ENCODE data around the gene TREML1. TPM values are rescaled to one million over a fixed set of nuclear protein-coding genes. Genes with fewer than 3 reads are reported as not detected.

TREML1 gene
- total RNA-seq, 1 experiment from 2014 or later = not detected

GRCh38 chr6:41157323-41157722, 3.2 kb upstream of the TREML1 start:
- ChIA-PET POLR2A (ENCODE audit: low non-redundant PET) (no interaction called here), CTCF (no interaction called here)
- H3K27me3 ChIP-seq (replicated peaks; ENCODE audit: insufficient read depth, low read depth, low read length, poor library complexity) = no peaks in the 10 kb centered on the region
- H3K4me1 ChIP-seq (ENCODE audit: insufficient read depth, low read length, poor library complexity, severe bottlenecking) = no peaks in the 10 kb centered on the region
- no peak for TF ChIP-seq CTCF (conservative IDR thresholded peaks at IDR 0.05; ENCODE audit: low read depth, low read length)
- no peak for TF ChIP-seq EZH2 (IDR thresholded peaks at IDR 0.05; ENCODE audit: borderline replicate concordance, low read depth, low read length, poor library complexity, severe bottlenecking)
- intact Hi-C loops (cut with micrococcal nuclease; ENCODE audit: unreplicated experiment) = no loop called here
- no TSS peak for BruUV-seq (replicated peaks)
- no peak overlapping the region for H3K27ac ChIP-seq (ENCODE audit: low read depth, low read length, poor library complexity, severe bottlenecking)
- H3K36me3 ChIP-seq (ENCODE audit: insufficient read depth, low read length, poor library complexity, severe bottlenecking) = no peaks in the 10 kb centered on the region
- no peak overlapping the region for H3K4me3 ChIP-seq (ENCODE audit: low read depth, low read length, poor library complexity, severe bottlenecking)
- H3K9me3 ChIP-seq (ENCODE audit: low read depth, low read length, poor library complexity, severe bottlenecking) = no peaks in the 10 kb centered on the region
- DNase-seq (ENCODE audit: low spot score) = no peak

DNA sequence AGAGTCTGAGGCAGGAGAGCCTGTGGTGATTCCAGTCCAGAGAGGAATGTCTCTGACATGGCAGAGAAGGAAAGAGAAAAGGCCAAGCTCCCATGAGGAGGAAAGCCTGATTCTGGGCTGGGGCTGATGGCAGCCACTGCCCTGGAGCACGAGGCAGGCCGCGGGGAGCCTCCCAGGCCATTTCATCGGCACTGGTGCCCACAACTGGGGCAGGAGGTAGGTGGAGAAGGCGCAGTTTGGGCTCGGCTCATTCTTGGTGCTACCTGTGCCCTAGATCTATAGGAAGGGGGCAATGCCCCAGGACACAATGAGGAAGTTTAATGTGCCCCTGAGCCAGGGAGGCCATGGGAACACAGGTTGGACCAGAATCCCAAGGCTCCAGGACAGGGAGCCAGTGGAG, 2.6 kb upstream of the TREML1 start:
- CTCF ChIA-PET = no interaction called here

DNA sequence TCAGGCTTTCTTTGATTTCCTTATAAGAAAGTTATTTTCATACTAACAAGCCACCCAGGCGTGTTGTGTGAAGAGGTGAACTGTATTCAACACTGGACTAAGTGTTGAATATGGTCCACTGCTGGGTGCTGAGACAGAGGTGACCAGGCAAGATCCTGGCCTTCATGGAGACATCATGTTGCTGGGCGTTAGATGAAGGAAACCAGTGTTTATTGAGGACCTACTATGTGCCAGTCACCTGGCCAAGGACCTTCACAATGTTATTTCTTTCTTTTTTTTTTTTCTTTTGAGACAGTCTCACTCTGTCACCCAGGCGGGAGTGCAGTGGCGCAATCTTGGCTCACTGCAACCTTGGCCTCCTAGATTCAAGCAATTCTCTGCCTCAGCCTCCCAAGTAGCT, 1.9 kb upstream of the TREML1 start:
- no TSS peak for BruUV-seq (replicated peaks)
- no peak for TF ChIP-seq EZH2 (IDR thresholded peaks at IDR 0.05; ENCODE audit: borderline replicate concordance, low read depth, low read length, poor library complexity, severe bottlenecking)
- TF ChIP-seq CTCF (conservative IDR thresholded peaks at IDR 0.05; ENCODE audit: low read depth, low read length) = no peak
- H3K4me1 ChIP-seq (ENCODE audit: insufficient read depth, low read length, poor library complexity, severe bottlenecking) = no peaks in the 10 kb centered on the region
- no peaks in the 10 kb centered on the region for H3K36me3 ChIP-seq (ENCODE audit: insufficient read depth, low read length, poor library complexity, severe bottlenecking)
- H3K27ac ChIP-seq (ENCODE audit: low read depth, low read length, poor library complexity, severe bottlenecking) = no peak overlapping the region
- no peaks in the 10 kb centered on the region for H3K9me3 ChIP-seq (ENCODE audit: low read depth, low read length, poor library complexity, severe bottlenecking)
- no peaks in the 10 kb centered on the region for H3K27me3 ChIP-seq (replicated peaks; ENCODE audit: insufficient read depth, low read depth, low read length, poor library complexity)
- CTCF ChIA-PET = no interaction called here
- POLR2A ChIA-PET (ENCODE audit: low non-redundant PET) = no interaction called here
- no peak overlapping the region for H3K4me3 ChIP-seq (ENCODE audit: low read depth, low read length, poor library complexity, severe bottlenecking)
- intact Hi-C loops (cut with micrococcal nuclease; ENCODE audit: unreplicated experiment) = no loop called here
- no peak for DNase-seq (ENCODE audit: low spot score)

More for the DNA sequence above, 2.6 kb upstream of the TREML1 start:
- BruUV-seq (replicated peaks) = no TSS peak
- intact Hi-C loops (cut with micrococcal nuclease; ENCODE audit: unreplicated experiment) = no loop called here
- Histone ChIP-seq H3K27me3 (replicated peaks; ENCODE audit: insufficient read depth, low read depth, low read length, poor library complexity) (no peaks in the 10 kb centered on the region), H3K4me1 (ENCODE audit: insufficient read depth, low read length, poor library complexity, severe bottlenecking) (no peaks in the 10 kb centered on the region), H3K4me3 (ENCODE audit: low read depth, low read length, poor library complexity, severe bottlenecking) (no peak overlapping the region), H3K27ac (ENCODE audit: low read depth, low read length, poor library complexity, severe bottlenecking) (no peak overlapping the region), H3K9me3 (ENCODE audit: low read depth, low read length, poor library complexity, severe bottlenecking) (no peaks in the 10 kb centered on the region), H3K36me3 (ENCODE audit: insufficient read depth, low read length, poor library complexity, severe bottlenecking) (no peaks in the 10 kb centered on the region)
- POLR2A ChIA-PET (ENCODE audit: low non-redundant PET) = no interaction called here
- TF ChIP-seq EZH2 (IDR thresholded peaks at IDR 0.05; ENCODE audit: borderline replicate concordance, low read depth, low read length, poor library complexity, severe bottlenecking) = no peak
- no peak for TF ChIP-seq CTCF (conservative IDR thresholded peaks at IDR 0.05; ENCODE audit: low read depth, low read length)
- DNase-seq (ENCODE audit: low spot score) = no peak

Measured in A673 (cell line).